HepG2 (cell line): ENCODE measurements around the gene REST. TPM values are rescaled to one million over a fixed set of nuclear protein-coding genes. Genes with fewer than 3 reads are reported as not detected.
"Not testable (repeated sequence)": the region's sequence is repeated elsewhere in the genome, so short reads cannot be mapped to it uniquely, and the experiment has no call there.

ENCODE experiments used
- ATAC-seq: fragments of 200-7000 bp; cut with Tn5 transposase; 3 replicates; pipeline ENCODE4 v1.9.1; 2020; ENCODE audit warnings: mild to moderate bottlenecking, moderate library complexity
- BruUV-seq: library from RNA; stranded (reverse); fragments of 400-500 nt; replicated peaks from 2 replicates; lab custom pipeline; 2021; lab: Mats Ljungman, UMichigan
- CTCF ChIA-PET: fragments of 300-600 bp; formaldehyde crosslinking; extraction: SDS; loops from one replicate; lab custom pipeline; 2021; ENCODE audit warnings: low total read pairs, inconsistent platforms, low intra/inter-chr PET ratio; lab: Yijun Ruan, JAX
- POLR2A ChIA-PET: fragments of 350-600 bp; sonication (Branson Sonifier 250); formaldehyde crosslinking; loops from one replicate; lab custom pipeline; 2020; ENCODE audit warnings: antibody characterized with exemption, inconsistent platforms; lab: Yijun Ruan, JAX
- DNase-seq: peaks from one replicate; pipeline ENCODE4 v3.0.0-alpha.2; 2015; ENCODE audit warnings: low spot score
- FAIRE-seq: peaks from 3 replicates; lab custom pipeline; 2011; peaks lifted over from hg19 to GRCh38; lab: Jason Lieb, UNC
- H2AFZ ChIP-seq: one replicate; pipeline ENCODE4 v1.6.1; 2011; ENCODE audit warnings: low read length, inconsistent platforms
- H3K27ac ChIP-seq: fragments of 300-600 bp; 3 replicates; pipeline ENCODE4 v1.8.0; 2011; ENCODE audit warnings: mixed run types, mild to moderate bottlenecking, mixed read lengths, low read length, inconsistent platforms; ENCODE audit not compliant: insufficient read depth; ENCODE audit errors: extremely low read length
- H3K27me3 ChIP-seq, 2 experiments: fragments of 200-600 bp in 1 of 2; 2 replicates in 1 of 2; 3 replicates in 1 of 2; pipeline versions ENCODE4 v1.6.0 to v1.8.0; 2011; ENCODE audit warnings: low read length in 2 of 2, mild to moderate bottlenecking in 2 of 2, moderate library complexity in 2 of 2, inconsistent platforms in 1 of 2; ENCODE audit not compliant: insufficient read depth in 2 of 2, control insufficient read depth in 1 of 2
- H3K36me3 ChIP-seq, 2 experiments: fragments of 200-600 bp in 1 of 2; replicated peaks in 1 of 2; 2 replicates in 1 of 2; 3 replicates in 1 of 2; pipeline versions ENCODE4 v1.5.1 to v1.8.0; 2011; ENCODE audit warnings: low read length in 2 of 2, inconsistent platforms in 1 of 2; ENCODE audit not compliant: insufficient read depth in 2 of 2, control insufficient read depth in 1 of 2
- H3K4me1 ChIP-seq: 2 replicates; pipeline ENCODE4 v1.5.1; 2012; ENCODE audit warnings: low read length, inconsistent platforms; ENCODE audit not compliant: insufficient read depth
- H3K4me2 ChIP-seq: 2 replicates; pipeline ENCODE4 v1.6.0; 2011; ENCODE audit warnings: low read depth, low read length, inconsistent platforms
- H3K4me3 ChIP-seq, 3 experiments: fragments of 200-600 bp in 1 of 3; sonication (generic), shearing (Covaris generic) in 1 of 3; replicated peaks in 1 of 3; 2 replicates each; pipeline ENCODE4 v1.5.1; 2011 to 2016; ENCODE audit warnings: low read length in 3 of 3, inconsistent platforms in 2 of 3, low read depth in 2 of 3, mild to moderate bottlenecking in 2 of 3, control low read depth in 1 of 3, mixed read lengths in 1 of 3; ENCODE audit not compliant: insufficient read depth in 1 of 3
- H3K79me2 ChIP-seq: one replicate; pipeline ENCODE4 v1.6.1; 2011; ENCODE audit warnings: low read length, inconsistent platforms; ENCODE audit not compliant: insufficient read depth
- H3K9ac ChIP-seq: 2 replicates; pipeline ENCODE4 v1.6.0; 2011; ENCODE audit warnings: mild to moderate bottlenecking, low read depth, low read length, inconsistent platforms; ENCODE audit not compliant: insufficient read depth
- H3K9me3 ChIP-seq: 2 replicates; pipeline ENCODE4 v1.5.1; 2012; ENCODE audit warnings: mild to moderate bottlenecking, low read length
- H4K20me1 ChIP-seq: 2 replicates; pipeline ENCODE4 v1.6.0; 2011; ENCODE audit warnings: inconsistent platforms, mild to moderate bottlenecking, low read length, moderate library complexity; ENCODE audit not compliant: insufficient read depth
- FLYWCH1 ChIP-seq: sonication (generic); formaldehyde crosslinking; IDR thresholded peaks from 2 replicates; pipeline ENCODE4 v1.8.1; 2023; ENCODE audit warnings: mild to moderate bottlenecking, missing genetic modification reagents
- MTA3 ChIP-seq: sonication (generic); formaldehyde crosslinking; IDR thresholded peaks from 2 replicates; pipeline ENCODE4 v1.4.0; 2020; ENCODE audit warnings: missing genetic modification reagents
- YY1 ChIP-seq: IDR thresholded peaks from 2 replicates; pipeline ENCODE4 v1.6.1; 2011; ENCODE audit warnings: low read length, low read depth, moderate library complexity, mild to moderate bottlenecking; ENCODE audit not compliant: insufficient read depth, insufficient replicate concordance
- WGBS: methylation state at CpG from one replicate; pipeline ENCODE4 v1.1.6; 2017; ENCODE audit warnings: low lambda C conversion rate; 5-methylcytosine and 5-hydroxymethylcytosine counted together
- in situ Hi-C: cut with HindIII; loops from 2 replicates; pipeline ENCODE4 v1.10.0; 2017; ENCODE audit warnings: low pct_unique_long_range_greater_than_20kb; ENCODE audit not compliant: extremely low pct_ligation_motif_present
- intact Hi-C: fragments of 100-400 bp; cut with micrococcal nuclease; formaldehyde crosslinking; loops from one replicate; pipeline ENCODE4 v1.10.0; 2022; ENCODE audit not compliant: unreplicated experiment
- polyA plus RNA-seq, 8 experiments: library from polyadenylated mRNA; depleted of rRNA in 3 of 8; stranded (reverse) in 7 of 8; unstranded in 1 of 8; fragments of >200 nt; fragmentation: Illumina TruSeq in 4 of 8; extraction: Trizol in 4 of 8; gene quantifications; 2 replicates each; pipeline versions ENCODE4 v1.2.1 to v1.2.3, GENCODE V29; 2011 to 2016; ENCODE audit warnings: low read depth in 4 of 8, missing spikeins in 1 of 8, mixed read lengths in 1 of 8; ENCODE audit not compliant: insufficient read depth in 1 of 8
- total RNA-seq, 5 experiments: library from RNA; depleted of rRNA; stranded (reverse); fragments of >200 nt; fragmentation: Illumina TruSeq; extraction: Trizol; gene quantifications; 2 replicates each; pipeline ENCODE4 v1.2.3, GENCODE V29; 2016; ENCODE audit warnings: low read depth in 1 of 5
- TF ChIP-seq, protein P1 (sequence below): sonication (generic); formaldehyde crosslinking; IDR thresholded peaks from 2 replicates; pipeline ENCODE4 v1.9.0; 2021; ENCODE audit warnings: missing genetic modification reagents, borderline replicate concordance
- TF ChIP-seq, protein P2 (sequence below): sonication (generic); formaldehyde crosslinking; IDR thresholded peaks from 2 replicates; pipeline ENCODE4 v1.4.0; 2020; ENCODE audit warnings: missing genetic modification reagents, borderline replicate concordance

REST gene
- total and polyA plus RNA-seq, 2 of the 13 experiments (the other 11 are each of a cell fraction or from before 2014, with no cell fraction given) = 12.7 to 22.4 TPM

DNA sequence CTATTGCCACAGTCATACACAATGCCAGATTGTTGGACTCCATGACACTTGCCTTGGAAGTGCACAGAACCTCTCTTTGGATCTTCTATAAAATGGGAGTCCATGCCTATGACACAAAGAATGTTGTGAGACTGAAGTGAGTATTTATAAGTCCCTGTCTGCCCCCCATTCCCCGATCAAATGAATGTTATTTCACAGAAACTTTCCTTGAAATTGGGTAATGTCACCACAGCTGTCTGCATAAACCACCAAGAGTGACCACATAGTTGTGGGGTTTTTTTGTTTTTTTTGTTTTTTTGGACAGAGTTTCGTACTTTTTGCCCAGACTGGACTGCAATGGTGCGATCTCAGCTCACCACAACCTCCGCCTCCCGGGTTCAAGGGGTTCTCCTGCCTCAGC lies 27.1 kb upstream of the REST start (continued):
- TF ChIP-seq, protein P1, sequence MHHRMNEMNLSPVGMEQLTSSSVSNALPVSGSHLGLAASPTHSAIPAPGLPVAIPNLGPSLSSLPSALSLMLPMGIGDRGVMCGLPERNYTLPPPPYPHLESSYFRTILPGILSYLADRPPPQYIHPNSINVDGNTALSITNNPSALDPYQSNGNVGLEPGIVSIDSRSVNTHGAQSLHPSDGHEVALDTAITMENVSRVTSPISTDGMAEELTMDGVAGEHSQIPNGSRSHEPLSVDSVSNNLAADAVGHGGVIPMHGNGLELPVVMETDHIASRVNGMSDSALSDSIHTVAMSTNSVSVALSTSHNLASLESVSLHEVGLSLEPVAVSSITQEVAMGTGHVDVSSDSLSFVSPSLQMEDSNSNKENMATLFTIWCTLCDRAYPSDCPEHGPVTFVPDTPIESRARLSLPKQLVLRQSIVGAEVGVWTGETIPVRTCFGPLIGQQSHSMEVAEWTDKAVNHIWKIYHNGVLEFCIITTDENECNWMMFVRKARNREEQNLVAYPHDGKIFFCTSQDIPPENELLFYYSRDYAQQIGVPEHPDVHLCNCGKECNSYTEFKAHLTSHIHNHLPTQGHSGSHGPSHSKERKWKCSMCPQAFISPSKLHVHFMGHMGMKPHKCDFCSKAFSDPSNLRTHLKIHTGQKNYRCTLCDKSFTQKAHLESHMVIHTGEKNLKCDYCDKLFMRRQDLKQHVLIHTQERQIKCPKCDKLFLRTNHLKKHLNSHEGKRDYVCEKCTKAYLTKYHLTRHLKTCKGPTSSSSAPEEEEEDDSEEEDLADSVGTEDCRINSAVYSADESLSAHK = no peak
- TF ChIP-seq MTA3 (no peak), FLYWCH1 (CRISPR knock-in tag) (no peak)

DNA sequence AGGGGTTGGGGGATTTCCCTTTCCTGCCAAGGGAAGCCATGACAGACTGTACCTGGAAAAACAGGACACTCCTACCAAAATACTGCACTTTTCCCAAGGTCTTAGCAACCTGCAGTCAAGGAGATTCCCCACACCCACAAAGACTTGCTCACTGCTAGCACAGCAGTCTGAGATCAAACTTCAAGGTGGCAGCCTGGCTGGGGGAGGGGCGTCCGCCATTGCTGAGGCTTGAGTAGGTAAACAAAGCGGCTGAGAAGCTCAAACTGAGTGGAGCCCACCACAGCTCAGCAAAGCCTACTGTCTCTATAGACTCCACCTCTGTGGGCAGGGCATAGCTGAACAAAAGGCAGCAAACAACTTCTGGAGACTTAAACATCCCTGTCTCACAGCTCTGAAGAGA lies 23.2 kb upstream of the REST start:
- H3K9ac ChIP-seq, intact Hi-C loops, CTCF ChIA-PET, DNase-seq, H3K27me3 ChIP-seq, FAIRE-seq, H3K79me2 ChIP-seq, H3K36me3 ChIP-seq, POLR2A ChIA-PET, ATAC-seq, BruUV-seq, H3K9me3 ChIP-seq, H3K27ac ChIP-seq, H4K20me1 ChIP-seq, H2AFZ ChIP-seq, H3K4me1 ChIP-seq, in situ Hi-C loops: not testable (repeated sequence)
- 0 out of 6 replicates have a peak overlapping the region, but pooled peaks of 1 of the 3 experiments have one; percentile 16 for H3K4me3 ChIP-seq
- no CpG with 5 or more reads among the region's 3 CpGs for WGBS
- TF ChIP-seq, protein P2, sequence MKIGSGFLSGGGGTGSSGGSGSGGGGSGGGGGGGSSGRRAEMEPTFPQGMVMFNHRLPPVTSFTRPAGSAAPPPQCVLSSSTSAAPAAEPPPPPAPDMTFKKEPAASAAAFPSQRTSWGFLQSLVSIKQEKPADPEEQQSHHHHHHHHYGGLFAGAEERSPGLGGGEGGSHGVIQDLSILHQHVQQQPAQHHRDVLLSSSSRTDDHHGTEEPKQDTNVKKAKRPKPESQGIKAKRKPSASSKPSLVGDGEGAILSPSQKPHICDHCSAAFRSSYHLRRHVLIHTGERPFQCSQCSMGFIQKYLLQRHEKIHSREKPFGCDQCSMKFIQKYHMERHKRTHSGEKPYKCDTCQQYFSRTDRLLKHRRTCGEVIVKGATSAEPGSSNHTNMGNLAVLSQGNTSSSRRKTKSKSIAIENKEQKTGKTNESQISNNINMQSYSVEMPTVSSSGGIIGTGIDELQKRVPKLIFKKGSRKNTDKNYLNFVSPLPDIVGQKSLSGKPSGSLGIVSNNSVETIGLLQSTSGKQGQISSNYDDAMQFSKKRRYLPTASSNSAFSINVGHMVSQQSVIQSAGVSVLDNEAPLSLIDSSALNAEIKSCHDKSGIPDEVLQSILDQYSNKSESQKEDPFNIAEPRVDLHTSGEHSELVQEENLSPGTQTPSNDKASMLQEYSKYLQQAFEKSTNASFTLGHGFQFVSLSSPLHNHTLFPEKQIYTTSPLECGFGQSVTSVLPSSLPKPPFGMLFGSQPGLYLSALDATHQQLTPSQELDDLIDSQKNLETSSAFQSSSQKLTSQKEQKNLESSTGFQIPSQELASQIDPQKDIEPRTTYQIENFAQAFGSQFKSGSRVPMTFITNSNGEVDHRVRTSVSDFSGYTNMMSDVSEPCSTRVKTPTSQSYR (CRISPR knock-in tag) = peak; percentile 80; the same call in 1 of the 2 replicates
- peak; percentile 48 for TF ChIP-seq YY1
- peak overlapping the region; percentile 49 for H3K4me2 ChIP-seq
